GM12878 (cell line): Measurements from ENCODE around the gene ZNF385D. TPM values are rescaled to one million over a fixed set of nuclear protein-coding genes. Genes with fewer than 3 reads are reported as not detected.

Experiments
- CREB1 ChIP-seq: IDR thresholded peaks from 2 replicates; pipeline ENCODE4 v1.6.1; 2012; ENCODE audit warnings: low read depth, mild to moderate bottlenecking, inconsistent platforms
- EGR1 ChIP-seq, 2 experiments: IDR thresholded peaks; 1 replicate in 1 of 2; 2 replicates in 1 of 2; pipeline ENCODE4 v1.6.1; 2011 to 2012; ENCODE audit warnings: low read depth in 2 of 2, low read length in 2 of 2, borderline replicate concordance in 1 of 2, mild to moderate bottlenecking in 1 of 2, moderate library complexity in 1 of 2
- ELK1 ChIP-seq: IDR thresholded peaks from 2 replicates; pipeline ENCODE4 v1.6.1; 2012; ENCODE audit warnings: low read depth, low read length, improper control_type of control experiment
- HDGF ChIP-seq: fragments of 450-650 bp; IDR thresholded peaks from 2 replicates; pipeline ENCODE4 v1.6.1; 2016; ENCODE audit warnings: antibody characterized with exemption
- NR2C1 ChIP-seq: fragments of 450-650 bp; IDR thresholded peaks from 2 replicates; pipeline ENCODE4 v1.6.1; 2017; ENCODE audit warnings: antibody characterized with exemption, mild to moderate bottlenecking, moderate library complexity
- POLR2AphosphoS5 ChIP-seq: IDR thresholded peaks from 2 replicates; pipeline ENCODE4 v1.6.1; 2011; ENCODE audit warnings: mild to moderate bottlenecking, low read length, inconsistent platforms
- RBBP5 ChIP-seq: fragments of 200-600 bp; sonication (generic); conservative IDR thresholded peaks from 2 replicates; pipeline ENCODE4 v1.6.1; 2016
- REST ChIP-seq: IDR thresholded peaks from 2 replicates; pipeline ENCODE4 v1.6.1; 2012; ENCODE audit warnings: mild to moderate bottlenecking, low read depth, low read length
- RUNX3 ChIP-seq: IDR thresholded peaks from 2 replicates; pipeline ENCODE4 v1.6.1; 2012; ENCODE audit warnings: low read length, inconsistent platforms
- SIN3A ChIP-seq: IDR thresholded peaks from 2 replicates; pipeline ENCODE4 v1.6.1; 2012; ENCODE audit warnings: low read depth, low read length, improper control_type of control experiment
- SMARCA5 ChIP-seq: fragments of 450-650 bp; IDR thresholded peaks from 2 replicates; pipeline ENCODE4 v1.6.1; 2017; ENCODE audit warnings: mild to moderate bottlenecking
- SP1 ChIP-seq: IDR thresholded peaks from one replicate; pipeline ENCODE4 v1.6.1; 2011; ENCODE audit warnings: low read depth, low read length
- ZZZ3 ChIP-seq: IDR thresholded peaks from 2 replicates; pipeline ENCODE4 v1.6.1; 2011; ENCODE audit warnings: low read depth; ENCODE audit not compliant: control insufficient read depth, insufficient read length
- polyA plus RNA-seq, 11 experiments: library from polyadenylated mRNA; depleted of rRNA in 4 of 11; unstranded in 6 of 11; stranded (reverse) in 5 of 11; fragments of >200 nt; fragmentation: Nextera tagmentation in 4 of 11; fragmentation: Illumina TruSeq in 1 of 11; extraction: Ambion mirVana in 4 of 11; extraction: Trizol in 1 of 11; gene quantifications; 1 replicate in 1 of 11; 2 replicates in 10 of 11; pipeline versions ENCODE4 v1.2.1 to v1.2.3, GENCODE V29; 2011 to 2016; ENCODE audit warnings: inconsistent platforms in 2 of 11, missing spikeins in 2 of 11, low read depth in 1 of 11
- total RNA-seq, 4 experiments: library from RNA; depleted of rRNA in 3 of 4; stranded (reverse); fragments of >200 nt in 3 of 4; fragmentation: Illumina TruSeq in 1 of 4; extraction: Trizol in 1 of 4; gene quantifications; 2 replicates each; pipeline versions ENCODE4 v1.2.1 to v1.2.3, GENCODE V29; 2013 to 2021

Gene ZNF385D
- total and polyA plus RNA-seq, 10 of the 15 experiments (the other 5 are each of a cell fraction or from before 2014, with no cell fraction given), result 0.01 to 0.62 (median 0.18) TPM; not detected in 5

- no peak for TF ChIP-seq POLR2AphosphoS5
- TF ChIP-seq NR2C1, result no peak
- no peak for TF ChIP-seq SIN3A
- no peak for TF ChIP-seq ZZZ3
- TF ChIP-seq SMARCA5, result no peak
- TF ChIP-seq HDGF, result no peak
- TF ChIP-seq CREB1, result no peak
- TF ChIP-seq REST, result no peak
- TF ChIP-seq RBBP5, result no peak
- TF ChIP-seq RUNX3, result no peak
- TF ChIP-seq SP1, result no peak
- no peak for TF ChIP-seq ELK1
- TF ChIP-seq EGR1 (IDR thresholded peaks at IDR 0.05; ENCODE audit: borderline replicate concordance in 1 of 2, low read depth in 2 of 2, low read length in 2 of 2), result no peak
- TF ChIP-seq, all 136 proteins: peak for 0
Observed at GRCh38 chr3:21372316-21372715, 378.7 kb downstream of the ZNF385D start (continued).
